Motor neuron (in vitro differentiated cells): ENCODE results near the gene IL1RAPL1. TPM values are rescaled to one million over a fixed set of nuclear protein-coding genes. Genes with fewer than 3 reads are reported as not detected.

Experiments used
- ATAC-seq, 8 experiments: fragments of 200-7000 bp; cut with Tn5 transposase; replicated peaks in 6 of 8; 2 replicates each; pipeline ENCODE4 v1.8.0; 2021; ENCODE audit warnings: mild to moderate bottlenecking in 8 of 8, moderate library complexity in 8 of 8
- H3K27ac ChIP-seq, 2 donors: fragments of 250-450 bp; sonication (Bioruptor Pico); 2 replicates each; pipeline ENCODE4 v1.9.0; 2021; ENCODE audit warnings: antibody characterized with exemption in 2 of 2, mild to moderate bottlenecking in 2 of 2, moderate library complexity in 1 of 2
- H3K4me1 ChIP-seq, 2 donors: fragments of 250-450 bp; sonication (Bioruptor Pico); replicated peaks in 1 of 2; 2 replicates each; pipeline ENCODE4 v1.6.1; 2021; ENCODE audit warnings: antibody characterized with exemption in 2 of 2, mild to moderate bottlenecking in 2 of 2, moderate library complexity in 1 of 2
- H3K4me3 ChIP-seq, 5 donors: fragments of 250-450 bp; sonication (Bioruptor Pico); 2 replicates each; pipeline ENCODE4 v1.9.0; 2021; ENCODE audit warnings: antibody characterized with exemption in 5 of 5, mild to moderate bottlenecking in 5 of 5, moderate library complexity in 4 of 5
- WGBS, 10 experiments: fragments of 450-650 bp; shearing (Covaris generic); methylation state at CpG; one replicate each; pipeline ENCODE4 v1.0.0; 2022; 5-methylcytosine and 5-hydroxymethylcytosine counted together
- in situ Hi-C, 9 experiments: fragments of 400-800 bp; cut with MboI; loops; one replicate each; pipeline ENCODE4 v1.15.0; 2021; ENCODE audit warnings: low sequenced_read_pairs in 9 of 9, low pct_unique_long_range_greater_than_20kb in 2 of 9; ENCODE audit not compliant: unreplicated experiment in 9 of 9
- total RNA-seq, 8 experiments: library from RNA; unstranded; fragments of 300-600 nt; gene quantifications; 2 replicates each; pipeline versions ENCODE4 v1.2.3 to v1.2.4, GENCODE V29; 2022

IL1RAPL1 gene
- total RNA-seq, 8 experiments from 2014 or later = 0.18 to 6.1 (median 4.0) TPM; not detected in 2

DNA sequence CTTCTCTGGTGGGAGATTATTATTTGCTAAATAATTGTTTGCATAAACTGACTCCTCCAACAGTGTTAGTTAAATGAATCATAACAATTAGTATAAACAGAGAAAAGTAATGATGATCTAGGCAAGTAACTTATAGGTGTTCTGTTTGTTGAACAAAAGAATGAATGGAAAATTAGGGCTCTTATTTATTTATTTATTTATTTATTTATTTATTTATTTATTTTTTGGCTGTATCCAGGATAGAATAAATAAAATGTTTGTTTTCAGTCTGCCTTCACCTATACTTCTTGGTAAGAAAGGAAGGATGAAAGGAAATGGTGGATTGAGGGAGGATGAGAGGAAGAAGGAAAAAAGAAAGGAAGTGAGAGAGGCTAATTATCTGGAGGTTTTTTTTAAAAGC is 1066.5 kb downstream of the IL1RAPL1 start:
- ATAC-seq = no peak
- in situ Hi-C loops = no loop called here

DNA sequence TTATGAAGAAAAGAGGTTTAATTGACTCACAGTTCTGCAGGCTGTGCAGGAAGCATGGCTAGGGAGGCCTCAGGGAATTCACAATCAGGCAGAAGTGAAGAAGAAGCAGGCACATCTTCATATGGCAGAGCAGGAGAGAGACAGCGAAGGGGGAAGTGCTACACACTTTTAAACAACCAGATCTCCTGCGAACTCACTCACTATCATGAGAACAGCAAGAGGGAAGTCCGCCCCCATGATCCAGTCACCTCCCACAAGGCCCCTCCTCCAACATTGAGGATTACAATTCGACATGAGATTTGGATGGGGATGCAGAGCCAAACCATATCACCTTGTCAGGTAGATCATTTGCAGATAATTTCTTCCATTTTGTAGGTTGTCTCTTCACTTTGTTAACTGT is 1072.7 kb downstream of the IL1RAPL1 start:
- no peak overlapping the region for H3K4me3 ChIP-seq
- WGBS, 10 experiments = 0 to 100% (median 40%) methylated on average over 1 to 2 of the region's 4 CpGs; no CpG with 5 or more reads in 7 of the 10 experiments
- H3K4me1 ChIP-seq = no peaks in the 10 kb centered on the region
- no peak for ATAC-seq
- in situ Hi-C loops = no loop called here
- H3K27ac ChIP-seq = no peak overlapping the region

More for the DNA sequence above, 1066.5 kb downstream of the IL1RAPL1 start:
- Histone ChIP-seq H3K4me3 (no peak overlapping the region), H3K4me1 (no peaks in the 10 kb centered on the region), H3K27ac (no peak overlapping the region)

DNA sequence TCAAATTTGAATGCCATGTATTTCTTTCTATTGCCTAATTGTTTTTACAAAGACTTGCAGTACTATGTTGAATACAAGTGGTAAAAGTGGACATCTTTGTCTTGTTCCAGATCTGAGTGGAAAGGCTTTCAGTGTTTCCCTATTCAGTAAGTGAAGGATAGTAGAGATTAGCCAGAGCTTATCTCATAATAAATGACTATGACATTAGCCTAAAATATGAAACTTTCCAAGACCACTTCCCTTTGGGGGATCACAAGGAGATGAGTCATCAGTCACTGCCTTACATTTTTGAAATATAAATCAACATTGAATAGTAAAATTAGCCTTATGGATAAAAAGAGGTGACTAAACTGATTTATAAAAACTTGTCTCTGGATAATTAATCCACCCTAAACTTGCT is 1074.0 kb downstream of the IL1RAPL1 start:
- Histone ChIP-seq H3K27ac (no peak overlapping the region), H3K4me1 (no peaks in the 10 kb centered on the region), H3K4me3 (no peak overlapping the region)
- ATAC-seq = no peak
- in situ Hi-C loops = no loop called here

DNA sequence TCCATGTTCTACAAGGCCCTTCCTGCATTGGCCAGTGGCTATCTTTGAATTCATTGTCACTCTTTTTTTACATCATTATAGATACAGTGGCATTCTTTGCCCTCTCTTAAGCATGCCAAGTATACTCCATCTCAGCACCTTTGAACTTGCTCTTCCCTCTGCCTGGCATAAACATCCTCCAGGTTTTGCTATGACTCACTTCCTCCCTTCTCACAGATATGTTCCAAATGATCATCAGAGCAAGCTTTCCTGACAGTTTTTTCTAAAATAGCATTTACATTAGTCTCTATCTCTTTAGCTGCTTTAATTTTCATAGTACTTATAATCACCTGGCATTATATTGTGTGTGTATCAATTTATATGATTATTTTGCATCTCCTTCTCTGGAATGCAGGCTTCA is 1074.9 kb downstream of the IL1RAPL1 start:
- Histone ChIP-seq H3K4me1 (no peaks in the 10 kb centered on the region), H3K27ac (no peak overlapping the region), H3K4me3 (no peak overlapping the region)
- ATAC-seq = no peak
- in situ Hi-C loops = no loop called here

DNA sequence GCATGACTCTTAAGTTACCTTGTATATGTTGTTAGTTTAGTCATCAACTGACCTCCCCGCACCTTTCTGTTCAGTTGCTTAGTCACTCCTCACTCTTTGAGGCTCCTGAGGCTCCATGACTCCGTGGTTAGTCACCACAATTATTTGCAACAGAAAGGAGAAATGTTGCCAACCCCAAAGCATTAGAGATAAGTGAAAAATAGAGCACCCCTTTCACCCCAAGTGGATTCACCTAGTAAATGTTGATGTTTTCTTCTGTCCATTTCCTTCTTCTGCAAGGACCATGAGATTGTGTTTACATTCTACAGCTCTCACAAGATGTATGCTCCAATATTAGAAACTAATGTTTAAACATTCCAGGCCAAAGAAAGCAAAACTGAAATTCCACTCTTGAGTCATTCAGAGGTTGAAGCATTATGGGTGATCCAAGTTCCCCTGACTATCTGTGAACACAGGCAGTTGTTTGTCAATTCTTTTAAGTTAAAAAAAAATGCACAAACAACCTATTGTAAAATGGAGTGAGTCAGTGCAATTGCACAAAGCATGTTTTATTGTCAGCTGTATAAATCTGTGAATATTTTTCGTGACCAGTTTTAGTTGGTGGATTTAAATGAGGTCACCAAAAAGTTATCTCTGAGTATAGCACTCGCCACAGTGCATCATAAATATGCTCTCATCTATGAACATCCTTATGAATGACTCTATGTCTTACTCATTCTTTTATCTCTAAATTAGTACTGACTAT is 1075.7 kb downstream of the IL1RAPL1 start:
- WGBS, 10 experiments = 0 to 100% (median 23%) methylated on average over 1 to 3 of the region's 4 CpGs; no CpG with 5 or more reads in 4 of the 10 experiments
- in situ Hi-C loops = no loop called here
- Histone ChIP-seq H3K4me1 (no peaks in the 10 kb centered on the region), H3K4me3 (no peak overlapping the region), H3K27ac (no peak overlapping the region)
- ATAC-seq = peak in 3 of 8 experiments; percentile 55 to 75 (median 69)

DNA sequence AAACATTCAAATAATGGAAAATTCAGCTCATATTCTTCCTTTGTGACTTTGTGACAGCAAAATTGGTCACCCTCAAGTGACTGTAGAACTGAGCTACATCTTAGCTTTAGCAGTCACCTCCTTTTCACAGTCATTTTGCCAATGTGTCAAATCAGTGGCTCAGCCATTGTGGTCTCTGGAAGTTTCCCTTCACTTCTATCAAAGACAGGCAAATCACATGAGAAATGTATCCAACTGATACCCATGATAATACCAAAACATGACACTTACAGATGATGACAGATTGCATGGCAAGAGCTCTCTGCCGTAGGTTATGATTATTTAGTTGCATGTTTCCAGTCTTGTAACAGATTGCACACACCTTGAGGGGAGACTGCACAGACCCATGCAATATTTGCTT is 1078.3 kb downstream of the IL1RAPL1 start:
- no peak for ATAC-seq
- no peaks in the 10 kb centered on the region for H3K4me1 ChIP-seq
- in situ Hi-C loops = no loop called here
- WGBS, 10 experiments = 88 to 100% (median 100%) methylated on average over 1 of the region's 1 CpG; no CpG with 5 or more reads in 5 of the 10 experiments
- H3K4me3 ChIP-seq = no peak overlapping the region
- H3K27ac ChIP-seq = no peak overlapping the region

DNA sequence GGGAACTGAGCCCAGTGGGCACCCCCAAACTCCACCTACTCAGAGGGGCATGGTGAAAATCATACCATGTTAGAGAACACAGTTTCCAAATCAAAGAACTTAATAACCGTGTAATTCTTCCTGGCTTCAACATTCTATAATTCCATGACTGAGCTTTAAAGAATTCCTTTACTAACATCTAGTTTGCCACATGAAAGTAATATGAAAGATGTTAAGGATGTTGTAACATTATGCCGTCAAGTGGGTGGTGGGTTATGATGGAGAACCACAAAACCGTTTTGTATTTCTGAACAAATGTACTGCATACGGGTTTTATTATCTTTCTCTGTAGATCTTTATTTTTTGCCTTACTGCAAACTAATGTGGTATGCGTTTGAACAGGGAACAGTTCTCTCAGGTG is 1079.1 kb downstream of the IL1RAPL1 start:
- in situ Hi-C loops = no loop called here
- no peak overlapping the region for H3K27ac ChIP-seq

DNA sequence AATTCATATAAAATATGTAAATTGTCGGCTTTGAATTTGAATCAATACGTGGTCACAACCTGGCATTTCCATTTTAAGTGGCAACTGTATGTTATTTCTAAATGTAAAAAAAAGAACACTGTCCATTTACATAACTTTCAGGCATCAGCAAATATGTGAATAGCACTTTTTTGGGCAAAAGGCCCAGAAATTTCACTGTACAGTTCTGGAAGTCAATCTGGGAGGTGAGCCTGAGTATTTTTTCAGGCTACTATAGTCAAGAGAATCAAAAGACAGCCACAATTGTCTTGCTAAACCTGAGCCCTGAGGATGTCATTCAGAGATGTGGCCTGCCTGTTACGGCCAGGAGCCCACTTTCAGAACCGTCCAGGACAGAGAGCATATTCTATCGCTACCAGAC is 1084.2 kb downstream of the IL1RAPL1 start:
- in situ Hi-C loops = no loop called here
- WGBS, 10 experiments = 48 to 100% (median 81%) methylated on average over 1 to 5 of the region's 5 CpGs; no CpG with 5 or more reads in 4 of the 10 experiments
- H3K4me3 ChIP-seq = no peak overlapping the region
- ATAC-seq = no peak
- no peaks in the 10 kb centered on the region for H3K4me1 ChIP-seq
- no peak overlapping the region for H3K27ac ChIP-seq

More for the DNA sequence above, 1079.1 kb downstream of the IL1RAPL1 start:
- no peak overlapping the region for H3K4me3 ChIP-seq
- WGBS, 10 experiments = 0 to 35% (median 4%) methylated on average over 1 to 4 of the region's 5 CpGs; no CpG with 5 or more reads in 6 of the 10 experiments
- H3K4me1 ChIP-seq = no peaks in the 10 kb centered on the region
- ATAC-seq = no peak

DNA sequence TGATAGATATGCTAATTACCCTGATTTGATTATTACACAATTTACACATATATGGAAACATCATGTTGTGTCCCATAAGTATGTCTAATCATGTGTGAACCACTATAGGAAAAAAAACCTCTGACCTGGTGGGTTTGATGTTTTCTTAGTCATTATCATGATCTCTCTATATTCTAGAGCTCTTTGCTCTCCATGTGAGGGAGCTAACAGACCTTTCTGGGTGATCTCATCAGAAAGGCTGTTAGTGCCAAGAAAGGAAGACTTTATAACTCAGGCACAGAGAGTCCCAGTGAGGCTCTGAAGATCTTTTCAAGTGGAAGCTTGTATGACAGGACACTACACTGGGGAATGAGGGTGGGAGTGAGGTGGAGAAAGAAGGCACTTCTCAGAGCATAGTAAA is 1100.4 kb downstream of the IL1RAPL1 start:
- Histone ChIP-seq H3K4me3 (no peak overlapping the region), H3K27ac (no peak overlapping the region), H3K4me1 (no peaks in the 10 kb centered on the region)
- ATAC-seq = peak in 1 of 8 experiments; percentile 33
- in situ Hi-C loops = no loop called here

DNA sequence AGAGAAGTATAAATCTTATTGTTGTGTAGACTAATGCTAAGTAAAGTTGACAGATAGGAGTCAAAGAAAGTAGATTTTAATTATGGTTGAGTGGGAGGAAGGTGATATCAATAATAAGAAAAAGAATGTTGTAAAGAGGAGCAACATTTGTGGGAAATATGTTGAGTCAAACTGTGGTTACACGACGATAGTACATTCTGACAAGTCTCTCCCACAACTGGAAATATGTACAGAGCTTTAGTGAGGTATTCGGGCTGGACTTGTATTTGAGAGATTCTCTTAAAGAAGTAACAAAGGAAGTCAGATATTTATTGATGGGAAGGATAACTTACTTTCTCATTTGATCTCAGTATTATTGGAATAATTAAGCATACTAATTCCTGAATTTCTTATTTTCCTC is 1102.8 kb downstream of the IL1RAPL1 start:
- Histone ChIP-seq H3K27ac (no peak overlapping the region), H3K4me3 (no peak overlapping the region), H3K4me1 (no peaks in the 10 kb centered on the region)
- no peak for ATAC-seq
- 0 to 100% (median 51%) methylated on average over 1 to 3 of the region's 3 CpGs; no CpG with 5 or more reads in 2 of the 10 experiments for WGBS, 10 experiments
- in situ Hi-C loops = no loop called here

DNA sequence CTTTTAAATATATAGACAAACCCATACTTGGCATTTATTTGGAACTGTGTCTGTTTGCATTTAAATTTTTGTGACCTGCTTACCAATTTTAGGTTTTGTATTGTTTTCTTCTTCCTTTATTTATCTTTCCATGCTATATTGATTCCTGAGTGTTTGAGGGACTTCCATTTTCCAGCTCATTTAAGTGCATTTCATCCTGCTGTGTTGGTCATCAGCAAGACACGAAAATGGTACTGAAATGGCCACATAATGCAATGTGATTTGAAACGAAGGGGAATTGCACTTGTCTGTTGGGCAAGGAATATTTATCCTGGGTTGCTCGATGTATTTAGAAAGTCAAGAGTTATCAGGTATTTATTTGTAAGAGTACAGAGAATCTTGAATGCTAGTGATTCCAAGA is 1103.8 kb downstream of the IL1RAPL1 start:
- H3K4me3 ChIP-seq = no peak overlapping the region
- in situ Hi-C loops = no loop called here

DNA sequence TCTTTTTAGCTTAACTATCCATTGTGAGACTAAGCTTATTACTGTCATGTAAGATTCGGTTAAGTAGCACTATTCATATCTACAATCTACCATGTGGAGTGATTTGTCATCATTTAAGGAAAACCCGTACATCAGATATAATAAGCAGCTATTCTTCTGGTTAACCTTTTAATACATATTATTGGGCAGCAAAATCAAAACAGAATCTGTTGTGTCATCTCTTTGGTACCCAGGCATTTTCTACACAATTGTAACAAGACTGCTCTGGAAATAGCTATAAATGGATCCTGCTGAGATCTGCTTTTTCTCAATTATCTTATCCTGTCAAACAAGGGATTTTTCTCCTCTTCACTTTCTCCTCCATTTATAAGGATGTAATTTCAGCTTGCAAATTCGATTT is 1106.7 kb downstream of the IL1RAPL1 start:
- Histone ChIP-seq H3K4me3 (no peak overlapping the region), H3K4me1 (no peaks in the 10 kb centered on the region), H3K27ac (no peak overlapping the region)
- WGBS, 10 experiments = 0 to 100% (median 50%) methylated on average over 1 to 3 of the region's 3 CpGs; no CpG with 5 or more reads in 3 of the 10 experiments
- ATAC-seq = no peak
- in situ Hi-C loops = no loop called here

More for the DNA sequence above, 1103.8 kb downstream of the IL1RAPL1 start:
- Histone ChIP-seq H3K27ac (no peak overlapping the region), H3K4me1 (no peaks in the 10 kb centered on the region)
- no peak for ATAC-seq
- WGBS, 10 experiments = 16 to 100% (median 32%) methylated on average over 1 to 3 of the region's 3 CpGs; no CpG with 5 or more reads in 3 of the 10 experiments

DNA sequence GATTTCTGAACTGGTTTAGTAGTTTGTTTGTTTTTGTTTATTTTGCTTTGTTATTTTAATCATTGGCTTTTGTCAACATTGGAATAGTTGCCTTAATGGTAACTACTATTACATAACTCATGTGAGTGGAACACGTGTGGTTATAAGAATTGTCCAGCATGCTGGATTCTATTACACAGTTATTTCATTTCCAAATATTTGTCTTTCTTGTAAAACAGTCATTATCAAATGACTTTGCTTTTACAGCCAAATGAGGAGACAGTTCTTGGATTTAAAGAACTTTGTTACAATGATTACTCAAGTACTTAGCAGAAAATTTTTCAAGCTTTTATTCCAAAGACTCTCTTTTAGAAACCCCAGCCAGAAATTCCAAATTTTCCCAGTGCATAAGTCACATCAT is 1112.0 kb downstream of the IL1RAPL1 start:
- in situ Hi-C loops = no loop called here
- 0 to 86% (median 17%) methylated on average over 1 of the region's 1 CpG; no CpG with 5 or more reads in 4 of the 10 experiments for WGBS, 10 experiments
- H3K4me3 ChIP-seq = no peak overlapping the region
- H3K4me1 ChIP-seq = no peaks in the 10 kb centered on the region
- no peak overlapping the region for H3K27ac ChIP-seq
- ATAC-seq = no peak

DNA sequence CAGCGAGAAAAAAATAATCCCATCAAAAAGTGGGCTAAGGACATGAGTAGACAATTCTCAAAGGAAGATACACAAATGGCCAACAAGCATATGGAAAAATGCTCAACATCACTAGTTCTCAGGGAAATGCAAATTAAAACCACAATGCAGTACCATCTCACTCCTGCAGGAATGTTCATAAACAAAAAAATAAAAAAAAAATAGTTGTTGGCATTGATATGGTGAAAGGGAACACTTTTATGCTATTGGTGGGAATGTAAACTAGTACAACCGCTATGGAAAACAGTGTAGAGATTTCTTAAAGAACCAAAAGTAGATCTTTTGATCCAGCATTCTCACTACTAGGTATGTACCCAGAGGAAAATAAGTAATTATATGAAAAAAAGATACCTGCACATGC is 1119.8 kb downstream of the IL1RAPL1 start:
- no peak for ATAC-seq
- 0 to 100% (median 66%) methylated on average over 1 to 2 of the region's 2 CpGs; no CpG with 5 or more reads in 4 of the 10 experiments for WGBS, 10 experiments

More for the DNA sequence above, 1119.8 kb downstream of the IL1RAPL1 start:
- Histone ChIP-seq H3K4me3 (no peak overlapping the region), H3K4me1 (no peaks in the 10 kb centered on the region), H3K27ac (no peak overlapping the region)
- in situ Hi-C loops = no loop called here
